ENCODE measurements around the gene TGFBI.

The TGFBI gene

DNA sequence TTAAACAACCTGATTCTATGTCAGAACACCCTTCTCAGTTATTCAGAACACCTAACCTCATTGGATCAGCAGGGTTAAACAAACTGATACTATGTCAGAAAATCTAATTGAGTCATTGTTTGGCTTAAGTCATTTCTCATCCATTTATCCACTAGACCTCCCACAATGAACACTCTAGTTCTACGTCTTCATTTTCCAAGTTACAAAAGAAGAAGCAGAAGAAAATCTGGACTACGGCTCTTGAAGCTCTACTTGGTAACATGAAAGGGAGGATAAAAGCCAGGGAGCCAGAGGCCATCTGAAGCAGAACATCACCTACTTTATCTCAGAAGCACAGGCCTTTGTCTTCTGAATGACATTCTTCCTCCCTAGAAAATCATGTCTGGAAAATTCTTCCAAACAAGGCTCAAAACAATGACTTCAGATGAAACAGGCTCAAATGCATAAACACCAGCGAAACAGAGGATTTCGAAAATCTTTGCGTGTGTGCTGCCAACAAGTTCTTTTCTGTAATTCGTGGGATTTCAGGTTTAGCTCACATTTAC lies 35.4 kb upstream of the TGFBI start:
- H3K27ac ChIP-seq (ENCODE audit: low read depth, low read length), result no peak overlapping the region
- H3K9me3 ChIP-seq (ENCODE audit: insufficient read depth, low read depth, low read length), result no peaks in the 10 kb centered on the region
- 95% methylated on average over 6 of the region's 6 CpGs for WGBS

DNA sequence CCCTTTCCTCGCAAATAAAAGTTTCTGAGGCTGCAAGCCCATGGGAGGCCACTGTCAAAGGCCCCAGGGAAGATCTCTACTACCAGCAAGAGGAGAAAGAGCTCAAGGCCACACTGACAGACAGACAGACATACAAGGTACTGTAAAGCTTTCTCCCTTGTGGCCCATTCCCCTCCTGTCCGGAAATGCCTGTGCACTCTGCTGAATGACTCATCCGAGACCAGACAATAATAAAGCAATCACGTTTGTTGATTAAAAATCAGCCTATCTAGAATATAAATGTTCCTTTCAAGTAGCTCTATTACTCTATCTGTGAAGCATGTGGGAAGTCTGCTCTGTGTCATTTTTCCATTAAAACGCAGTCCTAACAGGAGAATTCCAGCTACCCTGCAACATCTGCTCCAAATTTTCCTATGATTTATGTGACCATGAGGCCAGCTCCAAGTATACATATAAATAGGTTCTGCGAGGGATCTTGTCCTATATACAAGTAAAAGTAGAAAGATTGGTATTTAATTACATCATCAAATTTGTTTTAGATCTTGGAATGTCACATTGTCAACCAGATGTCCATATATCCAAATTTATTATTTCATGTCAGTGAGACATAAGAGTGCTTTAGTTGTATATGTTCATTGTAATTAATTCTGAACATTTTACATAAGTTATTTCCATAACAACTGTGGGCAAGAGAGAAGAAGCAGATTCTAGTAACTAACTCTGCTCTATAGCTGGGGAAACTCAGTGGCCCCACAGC lies 34.7 kb upstream of the TGFBI start:
- Histone ChIP-seq H3K9me3 (ENCODE audit: insufficient read depth, low read depth, low read length) (no peaks in the 10 kb centered on the region), H3K4me3 (ENCODE audit: low read length) (no peak overlapping the region), H3K9ac (ENCODE audit: low read depth, low read length) (no peak overlapping the region), H3K36me3 (ENCODE audit: insufficient read depth, low read length) (no peaks in the 10 kb centered on the region), H3K27me3 (ENCODE audit: insufficient read depth, low read length) (no peaks in the 10 kb centered on the region), H3K4me1 (ENCODE audit: insufficient read depth, low read length) (no peaks in the 10 kb centered on the region), H3K27ac (ENCODE audit: low read depth, low read length) (no peak overlapping the region)
- 88% methylated on average over 5 of the region's 6 CpGs for WGBS

More for the DNA sequence above, 35.4 kb upstream of the TGFBI start:
- H3K36me3 ChIP-seq (ENCODE audit: insufficient read depth, low read length), result no peaks in the 10 kb centered on the region
- H3K27me3 ChIP-seq (ENCODE audit: insufficient read depth, low read length), result no peaks in the 10 kb centered on the region
- no peaks in the 10 kb centered on the region for H3K4me1 ChIP-seq (ENCODE audit: insufficient read depth, low read length)
- H3K9ac ChIP-seq (ENCODE audit: low read depth, low read length), result no peak overlapping the region
- no peak overlapping the region for H3K4me3 ChIP-seq (ENCODE audit: low read length)

DNA sequence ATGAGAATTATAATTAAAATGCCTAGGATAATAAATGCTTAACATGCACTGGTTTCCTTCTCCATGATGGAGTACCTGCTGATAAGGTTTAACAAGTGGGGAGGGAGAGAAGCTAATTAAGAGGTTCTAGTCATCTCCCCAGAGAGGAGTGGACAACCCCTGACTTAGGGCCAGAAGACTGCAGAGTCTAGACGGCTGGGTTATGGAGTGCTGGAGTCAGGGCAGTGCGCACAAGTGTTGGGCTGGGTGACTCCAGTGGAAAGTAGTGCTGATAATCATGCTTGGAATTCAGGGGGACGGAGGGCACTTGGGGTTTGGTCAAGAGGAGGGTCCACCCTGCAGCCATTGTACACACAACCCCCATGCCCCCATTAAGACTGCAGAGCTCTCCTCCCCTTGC lies 32.8 kb upstream of the TGFBI start:
- H3K27ac ChIP-seq (ENCODE audit: low read depth, low read length), result no peak overlapping the region
- no peaks in the 10 kb centered on the region for H3K9me3 ChIP-seq (ENCODE audit: insufficient read depth, low read depth, low read length)
- H3K27me3 ChIP-seq (ENCODE audit: insufficient read depth, low read length), result no peaks in the 10 kb centered on the region
- no peaks in the 10 kb centered on the region for H3K36me3 ChIP-seq (ENCODE audit: insufficient read depth, low read length)
- WGBS, result 97% methylated on average over 3 of the region's 3 CpGs
- no peak overlapping the region for H3K4me3 ChIP-seq (ENCODE audit: low read length)
- H3K4me1 ChIP-seq (ENCODE audit: insufficient read depth, low read length), result no peaks in the 10 kb centered on the region
- H3K9ac ChIP-seq (ENCODE audit: low read depth, low read length), result no peak overlapping the region

DNA sequence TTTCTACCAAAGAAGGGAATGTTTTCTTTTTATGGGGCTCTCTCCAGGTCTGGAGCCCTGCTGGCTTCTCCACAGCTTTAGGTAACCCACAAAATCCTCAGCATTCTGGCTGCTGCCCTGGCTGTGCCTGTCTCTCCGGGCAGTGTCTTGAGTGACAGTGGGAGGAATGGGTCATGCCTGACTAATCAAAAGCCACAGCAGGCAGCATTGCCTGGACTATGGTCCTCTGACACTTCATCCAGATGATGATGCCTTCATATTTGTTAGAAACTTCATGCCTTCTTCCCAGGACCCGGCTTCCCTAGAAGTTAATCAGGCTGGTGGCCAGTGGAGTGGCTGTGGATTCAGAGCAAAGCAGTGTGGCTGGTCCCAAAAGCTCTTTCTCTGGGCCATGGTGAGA lies 32.2 kb upstream of the TGFBI start:
- Histone ChIP-seq H3K36me3 (ENCODE audit: insufficient read depth, low read length) (no peaks in the 10 kb centered on the region), H3K4me1 (ENCODE audit: insufficient read depth, low read length) (no peaks in the 10 kb centered on the region), H3K9ac (ENCODE audit: low read depth, low read length) (no peak overlapping the region), H3K4me3 (ENCODE audit: low read length) (no peak overlapping the region), H3K9me3 (ENCODE audit: insufficient read depth, low read depth, low read length) (no peaks in the 10 kb centered on the region), H3K27me3 (ENCODE audit: insufficient read depth, low read length) (no peaks in the 10 kb centered on the region), H3K27ac (ENCODE audit: low read depth, low read length) (no peak overlapping the region)
- 89% methylated on average over 2 of the region's 2 CpGs for WGBS

DNA sequence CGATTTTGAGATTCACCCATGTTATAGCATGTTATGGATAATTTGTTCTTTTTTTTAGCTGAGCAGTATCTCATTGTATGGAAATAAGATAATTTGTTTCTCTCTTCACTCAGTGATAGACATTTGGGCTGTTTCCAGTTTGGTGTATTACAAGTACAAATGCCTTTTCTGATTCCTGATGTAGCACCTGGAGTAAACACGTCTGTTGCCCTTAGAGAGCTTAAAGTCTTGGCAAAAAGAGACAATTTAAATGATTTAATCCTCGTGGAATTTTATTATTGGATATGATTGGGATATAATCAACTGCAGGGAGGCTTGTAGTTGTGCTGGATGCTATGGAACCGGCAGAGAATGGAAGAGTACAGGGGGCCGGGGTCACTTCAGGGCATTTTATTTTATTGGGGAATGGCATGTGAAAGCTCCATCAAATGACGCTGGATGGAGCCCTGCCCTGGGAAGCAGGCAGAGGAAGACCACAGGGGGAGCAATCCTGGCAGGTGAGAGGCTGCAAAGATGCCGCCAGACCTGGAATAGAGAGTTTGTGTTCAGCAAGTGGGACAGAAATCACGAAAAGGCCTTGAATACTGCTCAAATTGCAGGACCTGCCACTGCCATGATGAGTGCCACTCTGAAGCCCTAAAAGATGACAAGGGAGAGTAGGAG lies 31.0 kb upstream of the TGFBI start:
- no peaks in the 10 kb centered on the region for H3K27me3 ChIP-seq (ENCODE audit: insufficient read depth, low read length)
- H3K36me3 ChIP-seq (ENCODE audit: insufficient read depth, low read length), result no peaks in the 10 kb centered on the region
- no peak overlapping the region for H3K4me3 ChIP-seq (ENCODE audit: low read length)
- 82% methylated on average over 7 of the region's 8 CpGs for WGBS
- no peaks in the 10 kb centered on the region for H3K4me1 ChIP-seq (ENCODE audit: insufficient read depth, low read length)
- H3K9ac ChIP-seq (ENCODE audit: low read depth, low read length), result no peak overlapping the region
- H3K9me3 ChIP-seq (ENCODE audit: insufficient read depth, low read depth, low read length), result no peaks in the 10 kb centered on the region
- no peak overlapping the region for H3K27ac ChIP-seq (ENCODE audit: low read depth, low read length)

DNA sequence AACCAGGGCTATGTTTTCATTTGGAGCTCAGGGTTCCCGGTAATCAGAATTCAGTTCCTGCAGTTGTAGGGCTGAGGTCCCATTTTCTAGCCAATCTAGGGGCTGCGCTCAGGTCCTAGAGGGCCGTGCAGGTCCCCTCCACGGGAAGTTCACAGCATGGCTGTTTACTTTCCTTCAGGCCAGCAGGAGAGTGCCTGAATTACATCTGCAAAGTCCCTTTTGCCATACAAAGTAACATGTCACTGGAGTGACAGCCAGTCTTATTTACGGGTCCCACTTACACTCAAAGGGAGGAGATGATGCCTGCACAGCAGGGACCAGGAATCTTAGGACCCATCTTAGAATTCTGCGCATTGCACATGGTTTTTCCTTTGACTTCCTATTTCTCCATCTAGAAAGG lies 29.9 kb upstream of the TGFBI start:
- Histone ChIP-seq H3K4me3 (ENCODE audit: low read length) (no peak overlapping the region), H3K36me3 (ENCODE audit: insufficient read depth, low read length) (no peaks in the 10 kb centered on the region), H3K9me3 (ENCODE audit: insufficient read depth, low read depth, low read length) (no peaks in the 10 kb centered on the region), H3K9ac (ENCODE audit: low read depth, low read length) (no peak overlapping the region), H3K27ac (ENCODE audit: low read depth, low read length) (no peak overlapping the region), H3K4me1 (ENCODE audit: insufficient read depth, low read length) (no peaks in the 10 kb centered on the region), H3K27me3 (ENCODE audit: insufficient read depth, low read length) (no peaks in the 10 kb centered on the region)
- WGBS, result 81% methylated on average over 6 of the region's 6 CpGs

DNA sequence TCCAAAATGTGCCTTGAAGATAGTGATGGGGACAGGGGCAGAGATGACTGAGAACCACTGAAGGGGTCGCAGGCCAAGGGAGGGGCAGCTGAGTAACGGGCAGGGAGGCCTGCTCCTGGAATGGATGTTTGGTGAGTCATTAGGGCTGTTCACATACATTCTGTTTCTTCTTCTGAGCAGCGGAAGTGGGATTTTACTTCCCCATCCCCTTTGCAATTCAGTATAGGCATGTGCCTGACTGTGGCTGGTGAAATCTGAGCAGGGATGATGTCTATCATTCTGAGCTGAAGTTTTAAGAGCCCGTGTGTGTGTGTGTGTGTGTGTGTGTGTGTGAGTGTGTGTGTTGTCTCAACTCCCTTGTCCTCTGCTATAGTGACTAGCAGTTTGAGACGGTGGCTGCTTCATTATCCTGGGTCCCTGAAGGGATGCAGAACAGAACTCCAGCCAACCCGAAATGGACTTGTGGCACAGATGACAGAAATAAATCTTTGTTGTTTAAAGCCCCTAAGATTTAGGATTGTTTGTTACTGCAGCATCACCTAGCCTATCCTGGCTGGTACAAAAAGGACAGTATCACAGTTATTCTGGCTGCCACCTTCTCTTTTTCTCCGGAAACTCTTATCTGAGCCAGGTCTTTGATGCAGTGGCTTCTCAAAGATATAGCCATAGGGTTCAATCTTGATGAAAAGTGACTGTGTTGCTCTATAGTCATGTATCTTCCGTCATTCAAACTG lies 29.2 kb upstream of the TGFBI start:
- Histone ChIP-seq H3K27ac (ENCODE audit: low read depth, low read length) (no peak overlapping the region), H3K9ac (ENCODE audit: low read depth, low read length) (no peak overlapping the region), H3K4me1 (ENCODE audit: insufficient read depth, low read length) (no peaks in the 10 kb centered on the region), H3K36me3 (ENCODE audit: insufficient read depth, low read length) (no peaks in the 10 kb centered on the region), H3K9me3 (ENCODE audit: insufficient read depth, low read depth, low read length) (no peaks in the 10 kb centered on the region), H3K4me3 (ENCODE audit: low read length) (no peak overlapping the region), H3K27me3 (ENCODE audit: insufficient read depth, low read length) (no peaks in the 10 kb centered on the region)
- WGBS, result 79% methylated on average over 7 of the region's 8 CpGs

DNA sequence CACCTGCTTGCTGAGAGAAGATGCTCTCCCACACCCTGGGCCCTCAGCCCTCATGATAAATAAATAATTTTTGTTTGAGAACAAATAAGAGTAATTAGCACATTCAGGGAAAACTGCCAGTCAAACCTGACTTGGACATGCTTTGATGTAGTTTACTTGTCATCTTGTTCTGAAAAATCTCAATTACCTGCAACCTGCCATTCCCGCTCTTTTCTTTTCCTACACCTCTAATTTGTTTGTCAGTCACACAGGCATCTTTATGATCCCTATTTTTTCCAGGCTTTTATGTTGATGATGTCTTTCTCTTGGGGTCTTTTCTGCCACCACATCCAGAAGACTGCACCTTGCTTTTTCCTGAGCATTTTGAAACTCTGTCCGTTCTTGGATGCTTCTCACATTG lies 28.6 kb upstream of the TGFBI start:
- Histone ChIP-seq H3K27me3 (ENCODE audit: insufficient read depth, low read length) (no peaks in the 10 kb centered on the region), H3K9ac (ENCODE audit: low read depth, low read length) (no peak overlapping the region), H3K36me3 (ENCODE audit: insufficient read depth, low read length) (no peaks in the 10 kb centered on the region), H3K27ac (ENCODE audit: low read depth, low read length) (no peak overlapping the region), H3K9me3 (ENCODE audit: insufficient read depth, low read depth, low read length) (no peaks in the 10 kb centered on the region), H3K4me1 (ENCODE audit: insufficient read depth, low read length) (no peaks in the 10 kb centered on the region), H3K4me3 (ENCODE audit: low read length) (no peak overlapping the region)
- WGBS, result 95% methylated on average over 2 of the region's 2 CpGs

DNA sequence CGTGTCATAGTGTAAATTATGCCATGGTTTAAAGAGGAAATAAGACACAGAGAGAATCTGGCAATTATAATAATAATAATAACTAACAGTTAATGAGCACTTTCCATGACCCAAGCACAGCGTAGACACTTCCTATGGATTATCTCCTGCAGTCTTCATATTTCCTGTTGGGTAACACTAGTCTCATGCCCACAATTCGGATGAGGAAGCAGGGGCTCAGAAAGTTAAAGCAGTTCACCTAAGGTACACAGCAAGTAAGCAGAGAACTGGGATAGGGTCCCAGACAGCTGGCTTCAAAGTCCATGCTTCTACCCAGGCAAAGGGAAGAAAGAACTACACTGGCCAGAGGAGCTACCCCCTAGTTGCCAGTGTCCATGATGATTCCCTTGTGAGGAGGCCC lies 27.9 kb upstream of the TGFBI start:
- WGBS, result 90% methylated on average over 3 of the region's 3 CpGs
- no peak overlapping the region for H3K9ac ChIP-seq (ENCODE audit: low read depth, low read length)
- no peaks in the 10 kb centered on the region for H3K27me3 ChIP-seq (ENCODE audit: insufficient read depth, low read length)
- H3K27ac ChIP-seq (ENCODE audit: low read depth, low read length), result no peak overlapping the region
- no peaks in the 10 kb centered on the region for H3K4me1 ChIP-seq (ENCODE audit: insufficient read depth, low read length)
- no peak overlapping the region for H3K4me3 ChIP-seq (ENCODE audit: low read length)
- no peaks in the 10 kb centered on the region for H3K36me3 ChIP-seq (ENCODE audit: insufficient read depth, low read length)
- H3K9me3 ChIP-seq (ENCODE audit: insufficient read depth, low read depth, low read length), result no peaks in the 10 kb centered on the region

DNA sequence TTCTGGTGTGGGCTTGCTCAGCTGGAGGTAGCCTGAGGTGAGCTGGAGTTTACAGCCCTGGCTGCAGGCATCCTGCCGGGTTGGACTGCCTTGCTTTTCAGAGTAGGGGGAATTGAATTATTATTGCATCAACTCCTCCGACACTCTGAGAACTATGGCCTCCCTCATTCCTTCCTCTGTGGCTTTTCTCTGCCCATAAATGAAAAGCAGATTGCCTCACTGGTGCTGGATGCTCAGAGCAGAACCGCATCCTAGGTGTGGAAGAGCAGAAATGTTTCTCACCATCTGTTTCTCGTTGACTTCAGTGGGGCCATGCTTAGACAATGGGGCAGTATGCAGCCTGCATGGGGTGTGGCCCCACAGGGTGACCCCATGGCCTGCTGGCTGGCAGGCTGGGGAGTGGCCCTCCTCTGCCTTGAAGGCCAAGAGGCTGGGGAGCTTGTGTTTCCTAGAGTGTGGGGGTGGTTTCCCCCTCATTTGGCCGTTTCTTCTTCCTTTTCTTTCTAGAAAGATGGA lies 27.3 kb upstream of the TGFBI start:
- Histone ChIP-seq H3K9me3 (ENCODE audit: insufficient read depth, low read depth, low read length) (no peaks in the 10 kb centered on the region), H3K27ac (ENCODE audit: low read depth, low read length) (no peak overlapping the region), H3K27me3 (ENCODE audit: insufficient read depth, low read length) (no peaks in the 10 kb centered on the region), H3K4me3 (ENCODE audit: low read length) (no peak overlapping the region), H3K4me1 (ENCODE audit: insufficient read depth, low read length) (no peaks in the 10 kb centered on the region), H3K9ac (ENCODE audit: low read depth, low read length) (no peak overlapping the region), H3K36me3 (ENCODE audit: insufficient read depth, low read length) (no peaks in the 10 kb centered on the region)
- 89% methylated on average over 5 of the region's 5 CpGs for WGBS

DNA sequence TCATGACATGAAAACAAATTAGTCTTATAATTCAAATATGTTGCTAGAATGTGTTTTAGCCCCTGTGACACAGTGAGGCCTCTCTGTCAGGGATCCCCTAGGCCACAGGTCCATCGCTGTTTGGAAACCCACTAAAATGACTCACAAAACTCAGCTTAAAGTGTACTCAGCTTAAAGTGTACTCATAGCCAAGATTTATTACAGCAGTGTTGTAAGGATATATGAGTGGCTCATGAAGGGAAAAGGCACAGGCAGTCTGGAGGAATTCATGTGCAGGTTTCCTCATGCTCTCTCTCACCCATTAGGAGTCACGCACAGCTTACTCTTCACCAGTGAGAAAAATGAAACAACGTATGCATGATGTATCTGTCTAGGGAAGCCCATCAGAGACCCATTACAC lies 24.4 kb upstream of the TGFBI start:
- H3K27me3 ChIP-seq (ENCODE audit: insufficient read depth, low read length), result no peaks in the 10 kb centered on the region
- H3K36me3 ChIP-seq (ENCODE audit: insufficient read depth, low read length), result no peaks in the 10 kb centered on the region
- H3K4me3 ChIP-seq (ENCODE audit: low read length), result no peak overlapping the region
- H3K9ac ChIP-seq (ENCODE audit: low read depth, low read length), result no peak overlapping the region
- no peaks in the 10 kb centered on the region for H3K9me3 ChIP-seq (ENCODE audit: insufficient read depth, low read depth, low read length)
- WGBS, result 86% methylated on average over 3 of the region's 3 CpGs
- H3K4me1 ChIP-seq (ENCODE audit: insufficient read depth, low read length), result no peaks in the 10 kb centered on the region
- no peak overlapping the region for H3K27ac ChIP-seq (ENCODE audit: low read depth, low read length)

Data from HUES64 (cell line).